Body of pancreas (tissue), 4 donors: ENCODE data around the gene PCIF1.

ENCODE experiments used
- CTCF ChIP-seq, 7 experiments: fragments of 450-650 bp in 4 of 7; fragments of 200-600 bp in 3 of 7; sonication (generic) in 3 of 7; IDR thresholded peaks; one replicate each; pipeline ENCODE4 v1.5.1; 2016 to 2019; ENCODE audit warnings: antibody characterized with exemption in 7 of 7
- POLR2A ChIP-seq, 3 donors: fragments of 450-650 bp; IDR thresholded peaks; one replicate each; pipeline ENCODE4 v1.6.1; 2016; ENCODE audit warnings: antibody characterized with exemption in 3 of 3, mild to moderate bottlenecking in 2 of 3

DNA sequence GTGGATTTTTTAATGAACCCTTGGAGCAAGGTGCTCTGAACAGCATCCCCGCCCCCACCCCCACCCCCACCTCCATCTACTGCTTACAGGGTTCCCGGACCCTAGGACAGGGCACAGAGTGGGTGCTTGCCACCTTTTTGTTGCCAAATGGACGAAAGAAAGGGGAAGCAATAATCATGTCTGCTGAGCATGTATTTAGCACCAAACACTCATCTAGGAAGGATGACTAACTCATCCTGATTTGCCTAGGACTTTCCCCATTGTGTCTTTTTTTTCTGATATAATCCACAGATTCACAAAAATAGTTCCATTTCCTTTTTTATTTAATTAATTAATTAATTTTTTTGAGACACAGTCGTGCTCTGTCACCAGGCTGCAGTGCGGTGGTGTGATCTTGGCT lies 21.4 kb upstream of the PCIF1 start:
- TF ChIP-seq CTCF (IDR thresholded peaks at IDR 0.05) (no peak), POLR2A (IDR thresholded peaks at IDR 0.05) (no peak)
